ENCODE measurements around the gene PCCA. TPM values are rescaled to one million over a fixed set of nuclear protein-coding genes. Genes with fewer than 3 reads are reported as not detected.

The PCCA gene
- total and polyA plus RNA-seq, 4 donors, result 17.7 to 37.4 (median 22.6) TPM

DNA sequence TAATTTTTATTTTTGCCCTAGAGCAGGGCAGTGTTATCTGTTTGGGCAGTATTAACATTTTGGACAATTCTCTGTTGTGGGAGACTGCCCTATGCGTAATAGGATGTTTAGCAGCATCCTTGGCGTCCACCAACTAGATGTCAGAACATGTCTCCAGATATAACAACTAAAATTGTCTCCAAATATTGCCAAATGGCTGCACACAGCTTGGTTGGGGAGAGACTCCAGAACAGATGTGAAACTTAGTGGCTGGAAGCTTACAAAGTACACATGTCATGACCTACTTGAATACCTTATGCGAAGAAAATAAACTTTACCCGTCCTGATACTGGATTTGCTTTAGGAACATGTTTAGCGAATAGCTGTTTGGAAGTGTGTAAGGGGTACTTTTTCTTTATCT, 376.7 kb downstream of the PCCA start:
- Histone ChIP-seq H3K4me3 (ENCODE audit: low read length in 2 of 2) (no peak overlapping the region), H3K27ac (ENCODE audit: low read depth in 1 of 2, low read length in 2 of 2) (no peak overlapping the region), H3K36me3 (ENCODE audit: control insufficient read depth in 1 of 2, insufficient read depth in 2 of 2, low read length in 1 of 2) (no peaks in the 10 kb centered on the region), H3K27me3 (ENCODE audit: control insufficient read depth in 1 of 2, insufficient read depth in 2 of 2, low read length in 1 of 2) (no peaks in the 10 kb centered on the region), H3K4me1 (ENCODE audit: control insufficient read depth in 1 of 2, insufficient read depth in 2 of 2, low read length in 2 of 2) (peaks cover 0 to 5% of the 10 kb centered on the region in 2 donors), H3K9me3 (ENCODE audit: control insufficient read depth, low read length) (no peaks in the 10 kb centered on the region)
- intact Hi-C loops (cut with DNase I), result no loop called here
- ATAC-seq (ENCODE audit: low FRiP score) (no peak), DNase-seq (no peak)
- whole genome bisulfite sequencing, 2 donors, result 92 to 95% methylated on average over 5 of the region's 5 CpGs

DNA sequence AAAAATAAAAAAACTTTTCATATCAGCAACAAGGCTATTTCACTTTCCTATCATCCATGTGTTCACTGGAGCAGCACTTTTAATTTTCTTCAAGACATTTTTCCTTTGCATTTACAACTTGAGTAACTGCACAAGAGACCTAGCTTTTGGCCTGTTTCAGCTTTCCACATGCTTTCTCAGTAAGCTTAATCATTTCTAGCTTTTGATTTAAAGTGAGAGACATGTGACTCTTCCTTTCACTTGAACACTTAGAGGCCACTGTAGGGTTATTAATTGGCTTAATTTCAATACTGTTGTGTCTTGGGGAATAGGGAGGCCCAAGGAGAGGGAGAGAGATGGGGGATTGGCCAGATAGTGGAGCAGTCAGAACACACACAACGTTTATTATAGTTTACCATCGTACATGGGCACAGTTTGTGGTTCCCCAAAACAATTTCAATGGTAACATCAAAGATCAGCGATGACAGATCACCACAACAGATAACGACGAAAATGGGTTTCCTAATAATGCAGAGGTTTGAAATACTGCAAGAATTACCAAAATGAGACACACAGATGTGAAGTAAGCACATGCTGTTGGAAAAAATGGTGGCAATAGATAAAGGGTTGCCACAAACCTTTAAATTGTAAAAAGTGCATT, 382.1 kb downstream of the PCCA start:
- 92 to 93% methylated on average over 5 of the region's 5 CpGs for WGBS, 2 donors
- ATAC-seq (ENCODE audit: low FRiP score) (no peak), DNase-seq (no peak)
- intact Hi-C loops (cut with DNase I), result no loop called here
- Histone ChIP-seq H3K4me3 (ENCODE audit: low read length in 2 of 2) (no peak overlapping the region), H3K27ac (ENCODE audit: low read depth in 1 of 2, low read length in 2 of 2) (no peak overlapping the region), H3K9me3 (ENCODE audit: control insufficient read depth, low read length) (no peaks in the 10 kb centered on the region), H3K27me3 (ENCODE audit: control insufficient read depth in 1 of 2, insufficient read depth in 2 of 2, low read length in 1 of 2) (no peaks in the 10 kb centered on the region), H3K4me1 (ENCODE audit: control insufficient read depth in 1 of 2, insufficient read depth in 2 of 2, low read length in 2 of 2) (no peaks in the 10 kb centered on the region), H3K36me3 (ENCODE audit: control insufficient read depth in 1 of 2, insufficient read depth in 2 of 2, low read length in 1 of 2) (no peaks in the 10 kb centered on the region)

DNA sequence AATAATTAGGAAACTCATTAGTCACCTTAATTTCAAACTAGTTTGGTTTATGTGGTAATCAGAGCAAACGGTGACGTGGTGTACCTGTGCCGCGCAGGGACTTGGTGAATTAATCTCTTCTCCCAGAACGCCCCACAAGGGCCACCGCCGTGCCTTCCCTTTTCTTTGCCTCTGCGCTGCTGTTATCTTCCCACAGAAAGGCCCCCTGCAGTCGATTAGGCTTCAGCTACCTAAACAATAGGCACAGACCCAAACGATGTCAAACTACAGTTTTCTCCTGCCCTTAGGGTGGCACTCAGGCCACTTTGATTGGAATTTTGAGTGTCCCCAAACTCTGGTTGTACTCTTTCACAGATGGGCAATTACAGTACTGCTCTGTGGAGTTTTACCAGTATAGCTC, 384.2 kb downstream of the PCCA start:
- WGBS, 2 donors, result 85 to 87% methylated on average over 10 of the region's 10 CpGs
- no peak overlapping the region for H3K27ac ChIP-seq (ENCODE audit: low read depth in 1 of 2, low read length in 2 of 2)
- ATAC-seq (ENCODE audit: low FRiP score) (no peak), DNase-seq (no peak)
- no peaks in the 10 kb centered on the region for H3K36me3 ChIP-seq (ENCODE audit: control insufficient read depth in 1 of 2, insufficient read depth in 2 of 2, low read length in 1 of 2)
- intact Hi-C loops (cut with DNase I), result no loop called here
- H3K4me1 ChIP-seq (ENCODE audit: control insufficient read depth in 1 of 2, insufficient read depth in 2 of 2, low read length in 2 of 2), result no peaks in the 10 kb centered on the region
- H3K4me3 ChIP-seq (ENCODE audit: low read length in 2 of 2), result no peak overlapping the region
- H3K9me3 ChIP-seq (ENCODE audit: control insufficient read depth, low read length), result no peaks in the 10 kb centered on the region
- no peaks in the 10 kb centered on the region for H3K27me3 ChIP-seq (ENCODE audit: control insufficient read depth in 1 of 2, insufficient read depth in 2 of 2, low read length in 1 of 2)

DNA sequence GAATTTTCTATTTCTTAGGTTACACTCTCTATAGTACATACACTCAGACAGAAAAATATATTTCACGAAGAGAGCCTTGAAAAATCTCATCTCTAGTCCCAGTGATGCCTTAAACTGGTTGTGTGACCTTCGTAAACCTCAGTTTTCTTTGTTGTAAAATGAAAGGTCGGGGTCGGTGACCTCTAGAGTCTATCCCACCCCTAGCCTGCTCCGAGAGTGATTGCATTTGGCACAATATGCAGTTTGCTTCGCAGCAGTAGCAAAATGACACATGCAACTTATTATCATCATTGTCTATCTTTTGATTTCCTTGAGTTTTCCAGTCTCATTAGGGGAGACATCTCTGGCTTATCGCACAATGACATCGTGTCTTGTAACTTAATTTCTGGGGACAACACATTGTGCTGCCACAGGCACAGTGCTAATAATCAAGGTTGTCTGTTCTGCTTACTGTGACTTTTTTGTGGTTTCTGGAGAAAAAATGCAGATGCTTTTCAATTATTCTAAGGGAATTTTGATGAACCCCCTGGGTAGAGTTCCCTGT, 384.7 kb downstream of the PCCA start:
- 97% methylated on average over 8 of the region's 8 CpGs for WGBS, 2 donors
- no peaks in the 10 kb centered on the region for H3K9me3 ChIP-seq (ENCODE audit: control insufficient read depth, low read length)
- ATAC-seq (ENCODE audit: low FRiP score), result no peak
- no peak overlapping the region for H3K4me3 ChIP-seq (ENCODE audit: low read length in 2 of 2)
- H3K4me1 ChIP-seq (ENCODE audit: control insufficient read depth in 1 of 2, insufficient read depth in 2 of 2, low read length in 2 of 2), result no peaks in the 10 kb centered on the region
- no peaks in the 10 kb centered on the region for H3K27me3 ChIP-seq (ENCODE audit: control insufficient read depth in 1 of 2, insufficient read depth in 2 of 2, low read length in 1 of 2)
- H3K27ac ChIP-seq (ENCODE audit: low read depth in 1 of 2, low read length in 2 of 2), result no peak overlapping the region
- intact Hi-C loops (cut with DNase I), result no loop called here
- H3K36me3 ChIP-seq (ENCODE audit: control insufficient read depth in 1 of 2, insufficient read depth in 2 of 2, low read length in 1 of 2), result no peaks in the 10 kb centered on the region
- DNase-seq, result no peak

DNA sequence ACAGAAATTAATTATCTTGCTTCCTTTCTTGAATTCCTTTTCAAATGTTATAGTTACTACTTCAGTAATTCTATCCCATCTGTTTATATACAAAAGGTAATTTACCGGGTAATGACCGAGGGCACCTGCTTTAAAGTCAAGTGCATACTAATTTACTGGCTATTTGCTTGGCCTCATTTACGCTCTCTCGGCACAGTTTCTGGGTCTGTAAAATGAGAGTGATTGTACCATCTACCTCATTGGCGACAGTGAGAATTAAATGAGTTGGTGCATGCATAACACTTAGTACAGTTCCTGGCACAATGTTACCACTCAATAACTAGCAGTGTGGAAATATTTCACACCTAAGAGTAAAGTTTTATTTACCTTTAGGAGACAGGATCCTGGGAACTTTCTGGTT, 388.1 kb downstream of the PCCA start:
- Histone ChIP-seq H3K27ac (ENCODE audit: low read depth in 1 of 2, low read length in 2 of 2) (no peak overlapping the region), H3K9me3 (ENCODE audit: control insufficient read depth, low read length) (no peaks in the 10 kb centered on the region), H3K36me3 (ENCODE audit: control insufficient read depth in 1 of 2, insufficient read depth in 2 of 2, low read length in 1 of 2) (no peaks in the 10 kb centered on the region), H3K4me3 (ENCODE audit: low read length in 2 of 2) (no peak overlapping the region), H3K4me1 (ENCODE audit: control insufficient read depth in 1 of 2, insufficient read depth in 2 of 2, low read length in 2 of 2) (no peaks in the 10 kb centered on the region), H3K27me3 (ENCODE audit: control insufficient read depth in 1 of 2, insufficient read depth in 2 of 2, low read length in 1 of 2) (no peaks in the 10 kb centered on the region)
- intact Hi-C loops (cut with DNase I), result no loop called here
- no peak for DNase-seq
- 96 to 97% methylated on average over 5 of the region's 5 CpGs for WGBS, 2 donors
- ATAC-seq (ENCODE audit: low FRiP score), result no peak

DNA sequence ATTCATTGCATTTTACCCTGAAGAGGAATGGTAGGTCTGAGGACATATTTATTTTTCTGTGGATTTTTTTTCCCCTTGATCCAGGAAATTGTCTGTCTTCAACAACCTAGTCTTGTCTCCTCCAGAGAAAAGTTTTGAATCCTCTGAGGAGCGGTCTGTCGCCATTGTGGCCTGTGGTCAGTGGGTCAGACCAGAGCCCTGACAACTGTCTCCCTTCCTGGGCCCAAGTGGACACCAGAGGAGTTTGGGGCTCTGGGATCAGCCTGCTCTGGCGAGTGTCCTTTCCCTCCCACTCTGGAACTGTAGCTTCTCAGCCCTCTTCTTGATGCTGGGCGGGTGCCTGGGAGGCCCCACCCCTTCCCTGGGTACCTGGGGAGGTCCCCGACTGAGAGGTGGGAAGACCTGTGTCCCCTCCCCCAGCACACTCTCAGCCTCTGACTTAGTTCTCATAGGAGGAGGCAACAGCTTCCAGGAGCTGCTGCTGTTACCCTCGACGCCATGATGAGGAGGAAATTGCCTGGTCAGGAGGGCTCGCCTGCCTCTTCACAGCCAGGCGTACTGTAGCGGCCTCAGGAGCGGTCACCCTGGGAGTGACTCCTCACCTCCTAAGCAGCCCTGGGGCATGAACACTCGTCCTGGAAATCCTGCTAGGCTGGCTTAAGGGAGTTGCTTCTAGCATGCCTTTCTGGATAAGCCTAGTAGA, 389.4 kb downstream of the PCCA start:
- DNase-seq, result no peak
- no peaks in the 10 kb centered on the region for H3K27me3 ChIP-seq (ENCODE audit: control insufficient read depth in 1 of 2, insufficient read depth in 2 of 2, low read length in 1 of 2)
- no peaks in the 10 kb centered on the region for H3K9me3 ChIP-seq (ENCODE audit: control insufficient read depth, low read length)
- no peak overlapping the region for H3K4me3 ChIP-seq (ENCODE audit: low read length in 2 of 2)
- no peaks in the 10 kb centered on the region for H3K36me3 ChIP-seq (ENCODE audit: control insufficient read depth in 1 of 2, insufficient read depth in 2 of 2, low read length in 1 of 2)
- no peaks in the 10 kb centered on the region for H3K4me1 ChIP-seq (ENCODE audit: control insufficient read depth in 1 of 2, insufficient read depth in 2 of 2, low read length in 2 of 2)
- intact Hi-C loops (cut with DNase I), result no loop called here
- ATAC-seq (ENCODE audit: low FRiP score), result no peak
- 89 to 90% methylated on average over 12 of the region's 12 CpGs for WGBS, 2 donors
- H3K27ac ChIP-seq (ENCODE audit: low read depth in 1 of 2, low read length in 2 of 2), result no peak overlapping the region

DNA sequence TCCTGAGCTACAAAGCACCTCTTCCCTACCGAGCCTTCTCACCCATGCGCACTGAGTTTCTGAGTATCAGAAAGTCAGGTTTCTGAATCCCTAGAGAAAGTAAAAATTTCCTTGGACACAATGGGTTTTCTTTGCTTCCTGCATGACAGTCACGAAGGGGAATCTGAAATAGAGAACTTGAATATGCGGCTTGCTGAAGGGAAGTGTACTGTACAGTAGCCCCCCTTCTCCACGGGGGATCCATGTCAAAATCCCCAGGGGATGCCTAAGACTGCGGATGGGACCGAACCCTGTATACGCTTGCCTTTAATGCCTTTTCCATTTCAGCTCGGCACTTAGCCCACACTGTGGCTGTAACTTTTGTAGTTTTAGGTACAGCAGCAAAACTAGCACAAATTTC, 391.8 kb downstream of the PCCA start:
- WGBS, 2 donors, result 91 to 94% methylated on average over 9 of the region's 9 CpGs
- intact Hi-C loops (cut with DNase I), result no loop called here
- H3K9me3 ChIP-seq (ENCODE audit: control insufficient read depth, low read length), result no peaks in the 10 kb centered on the region
- no peak overlapping the region for H3K27ac ChIP-seq (ENCODE audit: low read depth in 1 of 2, low read length in 2 of 2)
- no peak overlapping the region for H3K4me3 ChIP-seq (ENCODE audit: low read length in 2 of 2)
- no peak for ATAC-seq (ENCODE audit: low FRiP score)
- DNase-seq, result no peak
- no peaks in the 10 kb centered on the region for H3K36me3 ChIP-seq (ENCODE audit: control insufficient read depth in 1 of 2, insufficient read depth in 2 of 2, low read length in 1 of 2)
- H3K27me3 ChIP-seq (ENCODE audit: control insufficient read depth in 1 of 2, insufficient read depth in 2 of 2, low read length in 1 of 2), result no peaks in the 10 kb centered on the region
- H3K4me1 ChIP-seq (ENCODE audit: control insufficient read depth in 1 of 2, insufficient read depth in 2 of 2, low read length in 2 of 2), result no peaks in the 10 kb centered on the region

DNA sequence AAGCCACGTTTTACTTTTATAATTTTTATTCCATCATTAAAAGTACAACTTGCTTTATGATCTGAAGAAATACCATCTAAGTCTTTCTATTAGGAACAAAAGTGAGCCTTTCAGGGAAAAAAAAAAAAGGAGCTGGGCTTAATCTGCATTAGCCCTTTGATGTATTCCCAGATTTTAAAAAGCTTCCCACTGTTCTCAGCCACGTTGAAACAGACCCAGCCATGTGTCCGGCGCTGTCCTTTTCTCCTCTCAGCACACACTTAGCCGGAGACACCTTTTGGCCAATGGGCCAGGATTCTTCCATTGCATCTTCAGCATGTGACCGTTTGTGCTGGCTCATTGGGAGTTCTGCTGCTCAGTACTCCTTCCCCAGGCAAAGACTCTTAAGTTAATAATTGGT, 394.2 kb downstream of the PCCA start:
- Histone ChIP-seq H3K4me1 (ENCODE audit: control insufficient read depth in 1 of 2, insufficient read depth in 2 of 2, low read length in 2 of 2) (no peaks in the 10 kb centered on the region), H3K36me3 (ENCODE audit: control insufficient read depth in 1 of 2, insufficient read depth in 2 of 2, low read length in 1 of 2) (no peaks in the 10 kb centered on the region), H3K27ac (ENCODE audit: low read depth in 1 of 2, low read length in 2 of 2) (no peak overlapping the region), H3K27me3 (ENCODE audit: control insufficient read depth in 1 of 2, insufficient read depth in 2 of 2, low read length in 1 of 2) (no peaks in the 10 kb centered on the region), H3K9me3 (ENCODE audit: control insufficient read depth, low read length) (no peaks in the 10 kb centered on the region), H3K4me3 (ENCODE audit: low read length in 2 of 2) (no peak overlapping the region)
- no peak for ATAC-seq (ENCODE audit: low FRiP score)
- intact Hi-C loops (cut with DNase I), result no loop called here
- DNase-seq, result no peak
- WGBS, 2 donors, result 70 to 75% methylated on average over 6 of the region's 6 CpGs

DNA sequence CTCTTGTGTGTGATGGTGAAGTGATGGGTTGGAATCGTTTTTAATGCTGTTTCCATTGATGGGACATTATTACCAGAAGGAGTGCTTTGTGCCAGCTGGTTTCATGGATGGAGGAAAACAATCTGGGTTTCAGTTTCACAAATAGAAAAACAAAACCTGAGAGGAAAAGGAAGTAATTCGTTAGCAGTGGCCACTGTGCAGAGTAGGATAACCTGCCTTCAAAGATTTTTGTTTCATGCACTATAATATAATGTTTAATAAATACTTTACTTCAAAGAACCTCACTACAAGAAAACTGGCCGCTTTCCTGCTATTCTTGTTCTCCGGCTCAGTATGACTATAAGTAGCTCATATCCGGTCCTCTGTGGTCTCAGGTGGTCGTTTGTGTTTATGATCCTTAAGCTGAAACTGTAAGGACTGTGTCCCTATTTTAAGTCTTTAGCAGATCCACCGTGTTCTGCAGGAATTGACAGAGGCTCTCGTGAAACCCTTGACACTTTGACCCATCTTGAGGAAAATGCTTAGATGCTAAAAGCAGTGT, 395.0 kb downstream of the PCCA start:
- Histone ChIP-seq H3K27ac (ENCODE audit: low read depth in 1 of 2, low read length in 2 of 2) (no peak overlapping the region), H3K9me3 (ENCODE audit: control insufficient read depth, low read length) (no peaks in the 10 kb centered on the region), H3K27me3 (ENCODE audit: control insufficient read depth in 1 of 2, insufficient read depth in 2 of 2, low read length in 1 of 2) (no peaks in the 10 kb centered on the region), H3K36me3 (ENCODE audit: control insufficient read depth in 1 of 2, insufficient read depth in 2 of 2, low read length in 1 of 2) (no peaks in the 10 kb centered on the region), H3K4me1 (ENCODE audit: control insufficient read depth in 1 of 2, insufficient read depth in 2 of 2, low read length in 2 of 2) (no peaks in the 10 kb centered on the region), H3K4me3 (ENCODE audit: low read length in 2 of 2) (no peak overlapping the region)
- WGBS, 2 donors, result 70 to 82% methylated on average over 8 of the region's 8 CpGs
- no peak for ATAC-seq (ENCODE audit: low FRiP score)
- intact Hi-C loops (cut with DNase I), result no loop called here
- no peak for DNase-seq

Data from aorta (tissue), 5 donors.